Gastroesophageal sphincter (tissue), 4 donors: Measurements from ENCODE around the gene RFX3. TPM values are rescaled to one million over a fixed set of nuclear protein-coding genes. Genes with fewer than 3 reads are reported as not detected.

Source experiments
- ATAC-seq: fragments of 150-250 bp; one replicate; pipeline ENCODE4 v1.9.1; 2016; ENCODE audit warnings: mild to moderate bottlenecking, moderate library complexity
- H3K27ac ChIP-seq, 4 donors: fragments of 200-600 bp; sonication (generic) in 3 of 4; 1 replicate in 3 of 4; 2 replicates in 1 of 4; pipeline ENCODE4 v1.5.1; 2016 to 2019
- H3K27me3 ChIP-seq: fragments of 200-600 bp; sonication (generic); one replicate; pipeline ENCODE4 v1.5.1; 2019
- H3K36me3 ChIP-seq, 2 donors: fragments of 200-600 bp; sonication (generic); one replicate each; pipeline ENCODE4 v1.5.1; 2019; ENCODE audit warnings: control low read depth in 1 of 2
- H3K4me1 ChIP-seq, 3 donors: fragments of 200-600 bp; sonication (generic); 1 replicate in 2 of 3; 2 replicates in 1 of 3; pipeline ENCODE4 v1.5.1; 2016 to 2019; ENCODE audit warnings: control low read depth in 2 of 3
- H3K4me3 ChIP-seq, 2 donors: fragments of 200-600 bp; sonication (generic); one replicate each; pipeline ENCODE4 v1.5.1; 2019; ENCODE audit warnings: mild to moderate bottlenecking in 1 of 2, moderate library complexity in 1 of 2
- H3K9me3 ChIP-seq, 3 donors: fragments of 200-600 bp; sonication (generic); one replicate each; pipeline ENCODE4 v1.5.1; 2017 to 2019; ENCODE audit warnings: control low read depth in 2 of 3
- EP300 ChIP-seq: sonication (generic); formaldehyde crosslinking; IDR thresholded peaks from one replicate; pipeline ENCODE4 v1.6.1; 2017; ENCODE audit warnings: antibody characterized with exemption, mild to moderate bottlenecking
- POLR2A ChIP-seq, 2 donors: fragments of 450-650 bp; IDR thresholded peaks; one replicate each; pipeline ENCODE4 v1.6.1; 2017; ENCODE audit warnings: antibody characterized with exemption in 2 of 2, mild to moderate bottlenecking in 2 of 2, moderate library complexity in 1 of 2
- POLR2AphosphoS5 ChIP-seq: sonication (generic); formaldehyde crosslinking; IDR thresholded peaks from one replicate; pipeline ENCODE4 v1.6.1; 2017; ENCODE audit warnings: antibody characterized with exemption
- WGBS, 2 donors: methylation state at CpG; one replicate each; pipeline ENCODE4 v1.1.5; 2018; ENCODE audit warnings: low coverage in 1 of 2; 5-methylcytosine and 5-hydroxymethylcytosine counted together
- total RNA-seq, 4 donors: library from RNA; depleted of rRNA; stranded (reverse); fragments of >200 nt; gene quantifications; one replicate each; pipeline ENCODE4 v1.1.0, GENCODE V29; 2016
- TF ChIP-seq, protein P1 (sequence below), 4 experiments: fragments of 200-600 bp in 2 of 4; fragments of 450-650 bp in 2 of 4; sonication (generic) in 1 of 4; IDR thresholded peaks; one replicate each; pipeline ENCODE4 v1.5.1; 2017 to 2019; ENCODE audit warnings: antibody characterized with exemption in 4 of 4, mild to moderate bottlenecking in 2 of 4, moderate library complexity in 2 of 4

Gene RFX3
- total RNA-seq, 4 donors from 2014 or later: 5.6 to 9.0 (median 7.7) TPM

DNA sequence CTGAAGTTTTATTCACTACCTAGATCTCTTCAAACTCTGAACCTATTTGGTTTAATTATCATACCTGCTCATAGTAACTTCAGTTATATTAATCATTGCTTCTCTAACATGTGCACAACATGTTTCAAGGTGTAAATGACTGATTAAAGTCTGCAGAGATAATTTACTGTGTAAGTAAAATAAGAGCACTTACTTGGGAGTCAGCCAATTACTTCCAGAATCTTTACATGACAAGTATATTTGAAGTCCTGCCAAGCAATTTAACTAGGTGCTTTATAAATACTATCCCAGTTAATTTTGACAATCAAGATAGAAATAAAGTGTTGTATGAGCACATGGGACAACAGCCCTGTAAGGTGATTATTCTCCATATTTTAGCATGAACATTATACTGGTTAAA lies 109.9 kb downstream of the RFX3 start:
- TF ChIP-seq EP300: no peak
- TF ChIP-seq, protein P1, sequence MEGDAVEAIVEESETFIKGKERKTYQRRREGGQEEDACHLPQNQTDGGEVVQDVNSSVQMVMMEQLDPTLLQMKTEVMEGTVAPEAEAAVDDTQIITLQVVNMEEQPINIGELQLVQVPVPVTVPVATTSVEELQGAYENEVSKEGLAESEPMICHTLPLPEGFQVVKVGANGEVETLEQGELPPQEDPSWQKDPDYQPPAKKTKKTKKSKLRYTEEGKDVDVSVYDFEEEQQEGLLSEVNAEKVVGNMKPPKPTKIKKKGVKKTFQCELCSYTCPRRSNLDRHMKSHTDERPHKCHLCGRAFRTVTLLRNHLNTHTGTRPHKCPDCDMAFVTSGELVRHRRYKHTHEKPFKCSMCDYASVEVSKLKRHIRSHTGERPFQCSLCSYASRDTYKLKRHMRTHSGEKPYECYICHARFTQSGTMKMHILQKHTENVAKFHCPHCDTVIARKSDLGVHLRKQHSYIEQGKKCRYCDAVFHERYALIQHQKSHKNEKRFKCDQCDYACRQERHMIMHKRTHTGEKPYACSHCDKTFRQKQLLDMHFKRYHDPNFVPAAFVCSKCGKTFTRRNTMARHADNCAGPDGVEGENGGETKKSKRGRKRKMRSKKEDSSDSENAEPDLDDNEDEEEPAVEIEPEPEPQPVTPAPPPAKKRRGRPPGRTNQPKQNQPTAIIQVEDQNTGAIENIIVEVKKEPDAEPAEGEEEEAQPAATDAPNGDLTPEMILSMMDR (IDR thresholded peaks at IDR 0.05): no peak
- Histone ChIP-seq H3K36me3 (no peaks in the 10 kb centered on the region), H3K27ac (no peak overlapping the region)

DNA sequence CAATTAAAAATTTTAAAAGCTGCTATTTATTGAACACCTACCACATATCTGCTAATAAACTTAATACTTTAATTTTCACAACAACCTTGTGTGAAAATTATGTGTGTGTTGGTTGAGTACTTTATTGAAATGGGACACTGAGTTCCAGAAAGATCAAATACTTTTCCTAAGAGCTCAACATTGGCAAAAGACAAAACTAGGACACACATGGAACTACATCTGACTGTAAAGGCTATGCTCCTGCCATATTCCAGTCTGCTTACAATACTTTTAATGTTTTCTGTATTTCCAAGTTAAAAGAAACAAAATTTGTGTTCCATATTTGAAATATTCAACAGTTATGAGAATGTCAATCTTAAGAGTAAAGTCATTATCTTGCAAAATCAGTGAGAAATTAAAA lies 111.8 kb downstream of the RFX3 start:
- no peak overlapping the region for H3K27ac ChIP-seq
- ATAC-seq: no peak
- TF ChIP-seq POLR2AphosphoS5: no peak
- no peak for TF ChIP-seq EP300
- TF ChIP-seq, protein P1 (IDR thresholded peaks at IDR 0.05): no peak
- TF ChIP-seq POLR2A (IDR thresholded peaks at IDR 0.05): no peak
- H3K27me3 ChIP-seq: no peaks in the 10 kb centered on the region
- H3K4me3 ChIP-seq: no peak overlapping the region
- no peaks in the 10 kb centered on the region for H3K4me1 ChIP-seq
- no peaks in the 10 kb centered on the region for H3K9me3 ChIP-seq
- H3K36me3 ChIP-seq: no peaks in the 10 kb centered on the region

More for the DNA sequence above, 109.9 kb downstream of the RFX3 start:
- Histone ChIP-seq H3K4me1 (no peaks in the 10 kb centered on the region), H3K27me3 (no peaks in the 10 kb centered on the region), H3K4me3 (no peak overlapping the region), H3K9me3 (no peaks in the 10 kb centered on the region)
- no peak for ATAC-seq

DNA sequence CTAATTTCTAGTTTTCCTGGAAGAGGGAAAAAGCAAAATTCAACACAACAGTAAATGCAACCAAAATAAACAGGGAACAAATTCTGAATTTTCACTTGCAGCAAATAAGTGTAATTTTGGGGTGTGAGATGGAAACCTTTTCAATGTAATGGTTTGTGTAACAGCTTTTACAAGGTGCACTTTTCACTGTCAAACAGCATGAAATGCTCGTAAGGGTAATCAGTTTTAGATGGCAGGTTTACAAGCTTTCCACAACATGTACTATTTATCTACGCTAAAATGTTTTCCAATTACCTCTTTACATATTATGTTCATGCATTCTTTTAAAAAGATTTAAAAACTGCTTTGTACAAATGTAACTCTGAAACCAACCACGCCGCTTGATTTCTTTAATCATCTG lies 115.3 kb downstream of the RFX3 start:
- 88 to 95% methylated on average over 4 of the region's 4 CpGs for WGBS, 2 donors
- H3K9me3 ChIP-seq: no peaks in the 10 kb centered on the region
- TF ChIP-seq, protein P1 (IDR thresholded peaks at IDR 0.05): no peak
- TF ChIP-seq POLR2A (IDR thresholded peaks at IDR 0.05) (no peak), POLR2AphosphoS5 (no peak), EP300 (no peak)
- no peak overlapping the region for H3K27ac ChIP-seq
- no peak for ATAC-seq
- H3K4me1 ChIP-seq: no peaks in the 10 kb centered on the region
- H3K36me3 ChIP-seq: no peaks in the 10 kb centered on the region
- no peaks in the 10 kb centered on the region for H3K27me3 ChIP-seq
- no peak overlapping the region for H3K4me3 ChIP-seq

DNA sequence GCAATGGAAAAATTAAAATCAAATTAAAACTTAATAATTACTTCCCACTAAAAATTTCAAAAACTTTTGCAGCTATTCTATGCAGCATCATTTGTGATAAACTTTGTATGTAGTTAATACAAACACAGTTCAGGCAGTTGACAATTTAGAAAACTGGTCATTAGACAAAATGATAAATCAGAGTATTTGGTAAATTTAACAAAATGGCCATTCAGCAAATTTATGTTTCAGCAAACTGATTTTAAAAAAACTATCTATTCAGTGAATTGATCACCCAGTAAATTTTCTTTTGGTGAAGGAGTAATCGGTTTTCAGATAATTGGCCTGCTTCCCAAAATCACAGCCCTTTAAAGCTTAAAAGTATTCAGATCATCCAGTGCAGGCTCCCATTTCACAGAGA lies 116.3 kb downstream of the RFX3 start:
- no peaks in the 10 kb centered on the region for H3K27me3 ChIP-seq
- no peak overlapping the region for H3K27ac ChIP-seq
- 60 to 88% methylated on average over 1 of the region's 1 CpG for WGBS, 2 donors
- H3K9me3 ChIP-seq: no peaks in the 10 kb centered on the region
- no peaks in the 10 kb centered on the region for H3K4me1 ChIP-seq
- TF ChIP-seq EP300 (no peak), POLR2AphosphoS5 (no peak), POLR2A (IDR thresholded peaks at IDR 0.05) (no peak)
- TF ChIP-seq, protein P1 (IDR thresholded peaks at IDR 0.05): no peak
- no peak for ATAC-seq
- no peak overlapping the region for H3K4me3 ChIP-seq
- H3K36me3 ChIP-seq: no peaks in the 10 kb centered on the region

DNA sequence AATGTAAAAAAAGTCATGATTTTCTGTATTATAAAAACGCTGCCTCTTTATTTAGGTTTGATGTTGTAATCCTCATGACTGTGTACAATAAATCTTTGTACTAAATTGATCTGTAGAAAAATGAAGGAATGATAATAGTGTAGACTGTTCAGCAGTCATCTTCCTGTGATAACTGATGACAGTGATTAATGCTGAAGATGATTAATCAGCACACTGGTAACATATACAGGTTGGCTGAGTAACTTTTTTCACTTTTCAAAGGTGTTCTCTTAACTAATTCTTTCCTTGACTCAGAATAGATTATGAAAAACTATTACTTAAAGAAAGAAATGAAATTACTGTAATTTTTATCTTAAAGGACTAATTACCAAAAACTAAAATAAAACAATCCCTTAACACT lies 122.5 kb downstream of the RFX3 start:
- WGBS, 2 donors: 58 to 67% methylated on average over 1 of the region's 1 CpG
- peaks cover 0 to 11% (median 0%) of the 10 kb centered on the region in 3 donors for H3K4me1 ChIP-seq
- no peak for TF ChIP-seq POLR2A (IDR thresholded peaks at IDR 0.05)
- ATAC-seq: no peak
- no peaks in the 10 kb centered on the region for H3K9me3 ChIP-seq
- H3K4me3 ChIP-seq: no peak overlapping the region
- H3K27ac ChIP-seq: no peak overlapping the region
- no peaks in the 10 kb centered on the region for H3K36me3 ChIP-seq
- H3K27me3 ChIP-seq: no peaks in the 10 kb centered on the region
